ENCODE data around the gene LIN9. TPM values are rescaled to one million over a fixed set of nuclear protein-coding genes. Genes with fewer than 3 reads are reported as not detected.

Gene LIN9
- total and polyA plus RNA-seq, 10 of the 15 experiments (the other 5 are each of a cell fraction or from before 2014, with no cell fraction given): 5.9 to 13.5 (median 8.3) TPM

GRCh38 chr1:226325178-226325577, 16.2 kb upstream of the LIN9 start:
- POLR2A ChIA-PET: interaction anchor here (0.5 kb wide), 1 partner anchor 491 kb away, joined by 3 read pairs; no protein-coding TSS in a partner anchor
- Histone ChIP-seq H3K9ac (ENCODE audit: control insufficient read depth, insufficient read depth, low read length) (no peak overlapping the region), H2AFZ (ENCODE audit: control insufficient read depth, low read depth, low read length) (no peak overlapping the region), H3K4me3 (no peak overlapping the region), H3K27me3 (replicated peaks in 1 of 2; ENCODE audit: control insufficient read depth in 2 of 2, insufficient read depth in 2 of 2, low read length in 1 of 2) (no peaks in the 10 kb centered on the region), H3K4me1 (ENCODE audit: control insufficient read depth, insufficient read depth, low read length) (no peaks in the 10 kb centered on the region), H3K4me2 (ENCODE audit: control insufficient read depth, insufficient read depth) (no peak overlapping the region), H3K27ac (ENCODE audit: control insufficient read depth, insufficient read depth) (no peak overlapping the region), H3K79me2 (ENCODE audit: control insufficient read depth, insufficient read depth, low read length) (no peaks in the 10 kb centered on the region), H4K20me1 (ENCODE audit: control insufficient read depth, insufficient read depth) (no peaks in the 10 kb centered on the region), H3K9me3 (replicated peaks; ENCODE audit: control insufficient read depth, insufficient read depth, low read length) (no peaks in the 10 kb centered on the region; the same call in 2 of the 3 replicates), H3K36me3 (ENCODE audit: control insufficient read depth in 2 of 2, insufficient read depth in 2 of 2, low read length in 1 of 2) (no peaks in the 10 kb centered on the region)
- intact Hi-C loops (cut with micrococcal nuclease; ENCODE audit: unreplicated experiment): no loop called here
- in situ Hi-C loops (cut with MboI): no loop called here
- no peak for ATAC-seq
- 37% methylated on average over 1 of the region's 1 CpG for WGBS (ENCODE audit: insufficient coverage, insufficient replicate concordance, low lambda C conversion rate, missing lambda C conversion rate)
- CTCF ChIA-PET: interaction anchor here (1.7 kb wide), 1 partner anchor 200 kb away, joined by 9 read pairs; no protein-coding TSS in a partner anchor
- SMC1A ChIA-PET (ENCODE audit: uncharacterized antibody, unreplicated experiment): interaction anchor here (1.2 kb wide), 1 partner anchor 123 kb away, joined by 3 read pairs; no protein-coding TSS in a partner anchor
- FAIRE-seq: no peak
- BruUV-seq (replicated peaks): no TSS peak
- no peak for DNase-seq (ENCODE audit: low read depth, low spot score)
- RAD21 ChIA-PET (ENCODE audit: unreplicated experiment): interaction anchor here (1.2 kb wide), 1 partner anchor 8 kb away, joined by 3 read pairs; no protein-coding TSS in a partner anchor
- TF ChIP-seq TARDBP (IDR thresholded peaks at IDR 0.05; ENCODE audit: borderline replicate concordance) (no peak), RELA (IDR thresholded peaks at IDR 0.05; ENCODE audit: borderline replicate concordance, partially characterized antibody) (no peak), SP1 (IDR thresholded peaks at IDR 0.05; ENCODE audit: low read depth, low read length) (no peak), RELB (IDR thresholded peaks at IDR 0.05; ENCODE audit: low read depth) (no peak), CHD2 (IDR thresholded peaks at IDR 0.05; ENCODE audit: borderline replicate concordance, low read depth, low read length) (no peak), PAX8 (IDR thresholded peaks at IDR 0.05) (no peak), CEBPZ (IDR thresholded peaks at IDR 0.05; ENCODE audit: low read depth, low read length) (no peak), TAF1 (IDR thresholded peaks at IDR 0.05; ENCODE audit: borderline replicate concordance, low read depth, low read length) (no peak), CREB1 (IDR thresholded peaks at IDR 0.05; ENCODE audit: low read depth) (no peak), IRF5 (IDR thresholded peaks at IDR 0.05; ENCODE audit: borderline replicate concordance) (no peak), POU2F2 (IDR thresholded peaks at IDR 0.05; ENCODE audit: borderline replicate concordance, low read depth, low read length) (no peak), IRF3 (IDR thresholded peaks at IDR 0.05) (no peak), BCLAF1 (IDR thresholded peaks at IDR 0.05) (no peak), MXI1 (IDR thresholded peaks at IDR 0.05; ENCODE audit: low read depth, low read length) (no peak), BRCA1 (IDR thresholded peaks at IDR 0.05; ENCODE audit: low read depth, low read length) (no peak)

All from GM12878 (cell line).